Right lobe of liver (tissue), 6 donors: Measurements from ENCODE around the gene DCST1. TPM values are rescaled to one million over a fixed set of nuclear protein-coding genes. Genes with fewer than 3 reads are reported as not detected.

Source experiments
- ATAC-seq, 4 donors: fragments of 200-7000 bp; cut with Tn5 transposase; one replicate each; pipeline ENCODE4 v1.9.1; 2020; ENCODE audit warnings: mild to moderate bottlenecking in 4 of 4, moderate library complexity in 4 of 4
- DNase-seq, 3 donors: peaks; one replicate each; pipeline ENCODE4 v3.0.0-alpha.2; 2020
- H3K27ac ChIP-seq, 3 donors: fragments of 200-600 bp; one replicate each; pipeline ENCODE4 v1.8.0; 2022
- H3K27me3 ChIP-seq, 2 donors: fragments of 200-600 bp; one replicate each; pipeline ENCODE4 v1.8.0; 2022
- H3K36me3 ChIP-seq, 4 donors: fragments of 200-600 bp; sonication (generic) in 1 of 4; one replicate each; pipeline versions ENCODE4 v1.5.1 to v1.8.0; 2017 to 2022; ENCODE audit warnings: control low read depth in 1 of 4
- H3K4me1 ChIP-seq, 4 donors: fragments of 200-600 bp; sonication (generic) in 1 of 4; one replicate each; pipeline versions ENCODE4 v1.5.1 to v1.8.0; 2017 to 2022; ENCODE audit warnings: control low read depth in 1 of 4
- H3K4me3 ChIP-seq, 3 donors: fragments of 200-600 bp; one replicate each; pipeline ENCODE4 v1.8.0; 2022
- H3K9me3 ChIP-seq, 4 donors: fragments of 200-600 bp; sonication (generic) in 1 of 4; one replicate each; pipeline versions ENCODE4 v1.5.1 to v1.8.0; 2017 to 2022; ENCODE audit warnings: control low read depth in 1 of 4
- CTCF ChIP-seq, 4 donors: fragments of 200-600 bp in 3 of 4; fragments of 450-650 bp in 1 of 4; IDR thresholded peaks; one replicate each; pipeline versions ENCODE4 v1.5.1 to v1.8.0; 2016 to 2022; ENCODE audit warnings: antibody characterized with exemption in 4 of 4, mild to moderate bottlenecking in 2 of 4
- POLR2A ChIP-seq: fragments of 450-650 bp; IDR thresholded peaks from one replicate; pipeline ENCODE4 v1.6.1; 2017; ENCODE audit warnings: antibody characterized with exemption, mild to moderate bottlenecking
- WGBS: methylation state at CpG from one replicate; pipeline ENCODE4 v1.1.6; 2018; ENCODE audit warnings: low coverage, low lambda C conversion rate; ENCODE audit not compliant: insufficient coverage; ENCODE audit errors: missing lambda C conversion rate; 5-methylcytosine and 5-hydroxymethylcytosine counted together
- intact Hi-C, 2 donors: fragments of 100-400 bp; cut with DNase I; formaldehyde crosslinking; loops; one replicate each; pipeline versions ENCODE4 v1.11.2 to v1.14.1; 2022
- total RNA-seq, 6 experiments: library from RNA; depleted of rRNA in 2 of 6; stranded (reverse); fragments of >200 nt in 2 of 6; fragmentation: NEBNext Ultra II Directional in 3 of 6; extraction: Animal tissue kit (Norgen Biotek cat#: 25700) in 3 of 6; gene quantifications; one replicate each; pipeline versions ENCODE4 v1.1.0 to v1.2.4, GENCODE V29; 2016 to 2023
- donor health status: DM: no; HTN: yes; CAD: no.
- donor health status: DM: no; HTN: no; CAD: no.
- donor health status: DM: no; HTN: no; CAD: no.
- donor health status: DM: no; HTN: yes; CAD: no.
- donor health status: DM: no; HTN: yes; CAD: no.

Gene DCST1
- total RNA-seq, 6 experiments from 2014 or later, result not detected

GRCh38 chr1:155073377-155074242, 40.0 kb downstream of the DCST1 start:
- DNase-seq, result peak in 1 of 3 donors; percentile 34
- no peak for TF ChIP-seq CTCF (IDR thresholded peaks at IDR 0.05)

GRCh38 chr1:155075535-155075934, 41.9 kb downstream of the DCST1 start:
- Histone ChIP-seq H3K36me3 (no peaks in the 10 kb centered on the region), H3K9me3 (no peaks in the 10 kb centered on the region), H3K4me1 (peaks cover 0 to 28% (median 4%) of the 10 kb centered on the region in 4 donors), H3K4me3 (no peak overlapping the region), H3K27ac (no peak overlapping the region), H3K27me3 (peaks cover 7 to 10% of the 10 kb centered on the region in 2 donors)
- 65% methylated on average over 5 of the region's 5 CpGs for WGBS
- DNase-seq (peak in 1 of 3 donors; percentile 31), ATAC-seq (no peak)
- TF ChIP-seq CTCF (IDR thresholded peaks at IDR 0.05), result no peak
- TF ChIP-seq POLR2A, result no peak
- intact Hi-C loops, result no loop called here

More at GRCh38 chr1:155073377-155074242, 40.0 kb downstream of the DCST1 start:
- peaks cover 0 to 12% (median 0%) of the 10 kb centered on the region in 4 donors for H3K4me1 ChIP-seq
- H3K9me3 ChIP-seq, result no peaks in the 10 kb centered on the region
- no peaks in the 10 kb centered on the region for H3K27me3 ChIP-seq
- H3K36me3 ChIP-seq, result no peaks in the 10 kb centered on the region
- intact Hi-C loops, result no loop called here
- no CpG with 5 or more reads among the region's 3 CpGs for WGBS
- no peak overlapping the region for H3K27ac ChIP-seq
- H3K4me3 ChIP-seq, result no peak overlapping the region
- ATAC-seq, result no peak

GRCh38 chr1:155076371-155076770, 42.7 kb downstream of the DCST1 start:
- no peak overlapping the region for H3K4me3 ChIP-seq
- DNase-seq (no peak), ATAC-seq (no peak)
- intact Hi-C loops, result no loop called here
- no CpG with 5 or more reads among the region's 1 CpG for WGBS
- H3K4me1 ChIP-seq, result peaks cover 0 to 28% (median 8%) of the 10 kb centered on the region in 4 donors
- TF ChIP-seq POLR2A (no peak), CTCF (IDR thresholded peaks at IDR 0.05) (no peak)
- H3K27me3 ChIP-seq, result peaks cover 12 to 19% of the 10 kb centered on the region in 2 donors
- no peaks in the 10 kb centered on the region for H3K9me3 ChIP-seq
- H3K27ac ChIP-seq, result no peak overlapping the region
- H3K36me3 ChIP-seq, result no peaks in the 10 kb centered on the region

- no peaks in the 10 kb centered on the region for H3K9me3 ChIP-seq
- intact Hi-C loops, result no loop called here
- 60% methylated on average over 2 of the region's 3 CpGs for WGBS
- H3K4me1 ChIP-seq, result peaks cover 0 to 37% (median 10%) of the 10 kb centered on the region in 4 donors
- no peak for TF ChIP-seq CTCF (IDR thresholded peaks at IDR 0.05)
- TF ChIP-seq POLR2A, result no peak
- no peak for DNase-seq
- H3K4me3 ChIP-seq, result no peak overlapping the region
- H3K27me3 ChIP-seq, result peaks cover 12 to 26% of the 10 kb centered on the region in 2 donors
- no peak for ATAC-seq
- H3K36me3 ChIP-seq, result no peaks in the 10 kb centered on the region
- H3K27ac ChIP-seq, result no peak overlapping the region
Measured at GRCh38 chr1:155077346-155077745, 43.7 kb downstream of the DCST1 start.
